WERI-Rb-1 (cell line): ENCODE results near the gene TIMMDC1.

Experiments used
- DNase-seq: peaks from one replicate; pipeline ENCODE4 v3.0.0-alpha.2; 2020
- H3K27ac ChIP-seq: fragments of 250-450 bp; sonication (Bioruptor Pico); 2 replicates; pipeline ENCODE4 v1.5.1; 2020; ENCODE audit warnings: mild to moderate bottlenecking, moderate library complexity
- H3K27me3 ChIP-seq: fragments of 250-450 bp; sonication (Bioruptor Pico); 2 replicates; pipeline ENCODE4 v1.5.1; 2021; ENCODE audit warnings: mild to moderate bottlenecking, low read depth, moderate library complexity; ENCODE audit not compliant: insufficient read depth, severe bottlenecking
- H3K36me3 ChIP-seq: fragments of 250-450 bp; sonication (Bioruptor Pico); 2 replicates; pipeline ENCODE4 v1.5.1; 2020; ENCODE audit warnings: mild to moderate bottlenecking, moderate library complexity
- H3K4me3 ChIP-seq: 2 replicates; pipeline ENCODE4 v1.5.1; 2011; ENCODE audit warnings: low read depth, mild to moderate bottlenecking, control low read depth, low read length
- H3K9me3 ChIP-seq: fragments of 250-450 bp; sonication (Bioruptor Pico); 2 replicates; pipeline ENCODE4 v1.5.1; 2021; ENCODE audit warnings: mild to moderate bottlenecking, moderate library complexity; ENCODE audit not compliant: severe bottlenecking
- CTCF ChIP-seq: IDR thresholded peaks from 2 replicates; pipeline ENCODE4 v1.5.1; 2011; ENCODE audit warnings: low read depth, mild to moderate bottlenecking, control low read depth, inconsistent platforms, low read length

The TIMMDC1 gene

DNA sequence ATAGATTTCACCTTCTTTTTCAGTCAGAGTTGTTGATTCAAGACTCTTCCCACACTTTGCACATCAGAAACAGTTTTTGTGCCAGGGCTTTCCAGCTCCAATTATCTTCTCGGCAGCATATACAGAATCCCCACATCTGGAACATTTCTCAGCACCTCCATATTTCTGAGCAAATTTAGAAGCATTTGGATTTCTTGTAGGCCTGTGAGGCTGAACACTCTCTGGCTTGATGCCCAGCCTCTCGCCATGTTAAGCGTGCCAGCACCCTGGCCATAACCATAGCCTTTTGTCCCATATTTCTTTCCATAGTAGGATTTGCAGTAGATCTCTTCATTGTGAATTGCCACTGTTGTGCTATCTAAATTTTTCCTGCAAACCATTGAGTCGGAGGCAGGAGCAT, 32.8 kb downstream of the TIMMDC1 start:
- no peak for TF ChIP-seq CTCF

DNA sequence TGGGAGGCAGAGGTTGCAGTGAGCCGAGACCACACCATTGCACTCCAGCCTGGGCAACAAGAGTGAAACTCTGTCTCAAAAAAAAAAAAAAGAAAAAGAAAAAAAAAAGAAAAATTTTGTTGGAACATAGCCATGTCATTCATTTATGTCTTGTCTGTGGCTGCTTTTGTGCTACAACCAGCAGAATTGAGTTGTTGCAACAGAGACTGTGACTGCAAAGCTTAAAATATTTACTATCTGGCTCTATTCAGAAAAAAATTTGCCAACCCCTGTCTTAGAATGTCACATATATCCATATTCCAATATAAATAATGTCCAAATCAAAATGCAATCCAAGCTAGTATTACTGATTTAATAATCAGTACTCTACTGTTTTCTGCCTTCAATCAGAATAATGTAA, 35.9 kb downstream of the TIMMDC1 start:
- no peak for DNase-seq
- TF ChIP-seq CTCF: no peak
- H3K27me3 ChIP-seq: no peaks in the 10 kb centered on the region
- H3K36me3 ChIP-seq: no peaks in the 10 kb centered on the region
- H3K27ac ChIP-seq: no peak overlapping the region
- H3K9me3 ChIP-seq: no peaks in the 10 kb centered on the region
- H3K4me3 ChIP-seq: no peak overlapping the region

More for the DNA sequence above, 32.8 kb downstream of the TIMMDC1 start:
- DNase-seq: no peak
- no peaks in the 10 kb centered on the region for H3K9me3 ChIP-seq
- H3K27me3 ChIP-seq: no peaks in the 10 kb centered on the region
- H3K36me3 ChIP-seq: no peaks in the 10 kb centered on the region
- H3K4me3 ChIP-seq: no peak overlapping the region
- no peak overlapping the region for H3K27ac ChIP-seq

GRCh38 chr3:119536757-119537156, 38.4 kb downstream of the TIMMDC1 start:
- no peak overlapping the region for H3K4me3 ChIP-seq
- no peak for TF ChIP-seq CTCF
- no peak for DNase-seq
- H3K9me3 ChIP-seq: no peaks in the 10 kb centered on the region
- no peaks in the 10 kb centered on the region for H3K36me3 ChIP-seq
- H3K27ac ChIP-seq: no peak overlapping the region
- no peaks in the 10 kb centered on the region for H3K27me3 ChIP-seq

DNA sequence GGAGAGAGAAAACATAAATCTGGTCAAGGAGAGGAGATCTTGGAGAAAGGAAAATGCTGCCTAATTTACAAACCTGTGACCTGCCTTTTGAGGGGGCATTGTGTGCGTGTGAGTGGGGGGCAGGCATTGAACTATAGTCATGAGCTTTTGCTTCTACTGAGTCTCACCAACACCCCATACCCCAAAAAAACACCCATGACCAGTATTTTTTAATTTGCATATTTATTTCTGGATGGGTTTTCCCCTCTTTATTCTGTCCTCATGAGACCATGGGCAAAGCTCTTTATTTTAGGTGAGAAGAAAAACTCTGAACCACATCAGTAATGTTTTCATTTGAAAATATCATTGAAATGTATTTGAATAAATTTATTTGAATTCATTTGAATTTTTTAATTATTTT, 40.4 kb downstream of the TIMMDC1 start:
- Histone ChIP-seq H3K27ac (no peak overlapping the region), H3K4me3 (no peak overlapping the region), H3K27me3 (no peaks in the 10 kb centered on the region), H3K36me3 (no peaks in the 10 kb centered on the region), H3K9me3 (no peaks in the 10 kb centered on the region)
- TF ChIP-seq CTCF: no peak
- no peak for DNase-seq

- no peaks in the 10 kb centered on the region for H3K27me3 ChIP-seq
- H3K4me3 ChIP-seq: no peak overlapping the region
- no peaks in the 10 kb centered on the region for H3K36me3 ChIP-seq
- H3K9me3 ChIP-seq: no peaks in the 10 kb centered on the region
- TF ChIP-seq CTCF: no peak
- H3K27ac ChIP-seq: no peak overlapping the region
- no peak for DNase-seq
Measured at GRCh38 chr3:119541547-119541946, 43.2 kb downstream of the TIMMDC1 start.

DNA sequence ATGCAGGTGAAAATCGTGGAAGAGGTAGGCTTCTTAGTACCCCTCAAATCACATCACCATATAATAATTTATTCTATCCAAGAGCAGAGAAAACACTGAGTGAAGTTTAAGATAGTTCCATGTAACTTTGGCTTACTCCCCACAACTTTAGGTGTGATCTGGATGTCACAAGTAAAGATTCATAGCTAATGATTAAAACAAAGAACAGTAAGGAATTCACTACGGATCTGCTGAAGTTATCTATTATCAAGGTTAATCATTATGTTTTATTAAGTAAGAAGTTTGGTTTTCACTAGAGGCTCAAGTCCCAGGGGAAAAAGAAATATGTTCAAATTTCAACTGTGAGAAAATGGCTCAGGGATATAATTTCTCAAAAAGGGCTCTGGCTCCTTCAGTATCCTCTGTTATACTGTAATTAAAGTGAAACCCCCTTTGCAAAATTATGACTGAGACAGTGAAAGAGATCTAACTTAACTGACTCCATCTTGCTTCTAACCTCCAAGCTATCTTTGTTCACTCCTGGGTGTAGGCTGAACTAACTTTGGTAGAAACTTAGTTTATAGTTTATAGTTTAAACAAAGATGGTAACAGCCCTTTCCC, 43.9 kb downstream of the TIMMDC1 start:
- H3K4me3 ChIP-seq: no peak overlapping the region
- no peaks in the 10 kb centered on the region for H3K36me3 ChIP-seq
- no peak overlapping the region for H3K27ac ChIP-seq
- DNase-seq: no peak
- H3K9me3 ChIP-seq: no peaks in the 10 kb centered on the region
- H3K27me3 ChIP-seq: no peaks in the 10 kb centered on the region
- no peak for TF ChIP-seq CTCF
